Measurements from ENCODE around the gene DDA1.
"Not testable (repeated sequence)": the region's sequence is repeated elsewhere in the genome, so short reads cannot be mapped to it uniquely, and the experiment has no call there.

DDA1 gene

GRCh38 chr19:17309198-17309964 is at the start of gene DDA1:
Gene DDA1 (plus strand): TSS chr19:17309563. CDS start chr19:17309655, 92 bp downstream.
- DNase-seq (ENCODE audit: low read depth in 2 of 2), result peak; percentile 97 to 99

GRCh38 chr19:17259934-17260333 is 49.4 kb upstream of the DDA1 start:
- no peak for DNase-seq (ENCODE audit: low read depth in 2 of 2)

GRCh38 chr19:17260842-17261325 is 48.5 kb upstream of the DDA1 start:
- DNase-seq (ENCODE audit: low read depth in 2 of 2), result peak; percentile 77 to 87

GRCh38 chr19:17262557-17262956 is 46.8 kb upstream of the DDA1 start:
- DNase-seq (ENCODE audit: low read depth in 2 of 2), result no peak

- no peak for DNase-seq (ENCODE audit: low read depth in 2 of 2)
Measured at GRCh38 chr19:17263712-17264640, 45.4 kb upstream of the DDA1 start.

GRCh38 chr19:17264641-17264979 is 44.8 kb upstream of the DDA1 start, which contains the start of gene USHBP1:
Gene USHBP1 (minus strand): TSS chr19:17264745. CDS start chr19:17264299, 446 bp downstream.
- DNase-seq (ENCODE audit: low read depth in 2 of 2), result no peak

GRCh38 chr19:17266026-17266425 is 43.3 kb upstream of the DDA1 start:
- no peak for DNase-seq (ENCODE audit: low read depth in 2 of 2)

GRCh38 chr19:17266589-17266974 is 42.8 kb upstream of the DDA1 start:
- no peak for DNase-seq (ENCODE audit: low read depth in 2 of 2)

- peak; percentile 85 to 92 for DNase-seq (ENCODE audit: low read depth in 2 of 2)
Measured at GRCh38 chr19:17266975-17267788, 42.2 kb upstream of the DDA1 start, which contains the start of gene BABAM1. Gene BABAM1 (plus strand): TSS chr19:17267443. CDS start chr19:17268807, 1,364 bp downstream.

GRCh38 chr19:17268754-17269153 is 40.6 kb upstream of the DDA1 start:
- DNase-seq (ENCODE audit: low read depth in 2 of 2), result no peak

GRCh38 chr19:17274892-17275291 is 34.5 kb upstream of the DDA1 start:
- not testable (repeated sequence) for DNase-seq (ENCODE audit: low read depth in 2 of 2)

- DNase-seq (ENCODE audit: low read depth in 2 of 2), result no peak
Measured at GRCh38 chr19:17275441-17276175, 33.8 kb upstream of the DDA1 start.

- no peak for DNase-seq (ENCODE audit: low read depth in 2 of 2)
Measured at GRCh38 chr19:17279436-17279835, 29.9 kb upstream of the DDA1 start.

GRCh38 chr19:17281391-17282304 is 27.7 kb upstream of the DDA1 start, which contains the start of gene ANKLE1:
Gene ANKLE1 (plus strand): TSS chr19:17281901. CDS start chr19:17281921, 20 bp downstream.
- peak in 1 of 2 experiments; percentile 28 for DNase-seq (ENCODE audit: low read depth in 2 of 2)

- DNase-seq (ENCODE audit: low read depth in 2 of 2), result peak; percentile 51 to 77
Measured at GRCh38 chr19:17282488-17283125, 26.8 kb upstream of the DDA1 start.

GRCh38 chr19:17283504-17283996 is 25.8 kb upstream of the DDA1 start:
- DNase-seq (ENCODE audit: low read depth in 2 of 2), result no peak

- no peak for DNase-seq (ENCODE audit: low read depth in 2 of 2)
Measured at GRCh38 chr19:17285415-17286135, 23.8 kb upstream of the DDA1 start.

- DNase-seq (ENCODE audit: low read depth in 2 of 2), result no peak
Measured at GRCh38 chr19:17286263-17286662, 23.1 kb upstream of the DDA1 start.

Data from stimulated activated CD4-positive, alpha-beta T cell treated with anti-CD3 and anti-CD28 coated beads, Interleukin-12 subunit alpha, Interleukin-12 subunit beta, amount 100 ng/mL, for 24 hours (primary cell).